HG03103 (cell line): ENCODE measurements around the gene UCN2.
"Not testable (repeated sequence)": the region's sequence is repeated elsewhere in the genome, so short reads cannot be mapped to it uniquely, and the experiment has no call there.

ENCODE experiments used
- ATAC-seq: cut with Tn5 transposase; IDR thresholded peaks from one replicate; pipeline ENCODE4 v1.9.1; 2021; ENCODE audit warnings: low read depth; ENCODE audit not compliant: unreplicated experiment

The UCN2 gene

DNA sequence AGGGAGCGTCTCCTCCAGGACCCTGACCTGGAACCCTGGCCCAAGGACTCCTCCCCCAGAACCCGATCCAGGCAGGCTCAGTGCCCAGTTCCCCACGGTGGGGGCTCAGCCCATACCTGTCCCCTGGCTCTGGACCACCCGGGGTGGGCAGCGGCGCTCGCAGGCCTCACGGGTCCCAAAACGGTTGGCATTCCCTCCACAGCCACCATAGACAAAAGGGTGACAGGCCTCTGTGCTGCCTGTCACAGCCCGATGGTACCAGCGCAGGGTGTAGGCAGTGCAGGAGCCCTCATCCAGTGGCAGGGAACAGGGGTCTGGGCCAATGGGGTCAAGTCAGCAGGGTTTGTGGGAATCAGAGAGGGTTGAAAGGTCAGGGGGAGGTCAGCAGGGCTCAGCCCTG lies 1.1 kb upstream of the UCN2 start:
- no peak for ATAC-seq

DNA sequence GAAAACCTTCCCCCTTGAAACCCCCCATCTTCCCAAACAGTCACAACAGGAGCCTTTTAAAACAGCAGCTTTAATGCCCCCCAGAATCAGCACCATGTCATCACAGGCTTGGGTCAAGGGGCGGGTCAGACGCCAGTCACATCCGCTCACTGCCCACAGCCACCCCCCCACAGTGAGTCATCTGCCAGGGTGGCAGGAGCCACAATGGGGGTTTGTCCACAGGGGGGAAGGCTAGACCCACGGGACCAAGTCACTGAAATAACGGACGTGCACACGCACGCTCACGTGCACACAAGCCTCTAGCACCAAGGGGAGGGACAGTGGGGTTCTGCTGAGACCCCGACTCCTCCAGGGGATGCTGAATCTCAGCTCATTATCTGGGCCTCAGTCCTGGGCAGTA lies 441 bp upstream of the UCN2 start:
- ATAC-seq, result no peak

DNA sequence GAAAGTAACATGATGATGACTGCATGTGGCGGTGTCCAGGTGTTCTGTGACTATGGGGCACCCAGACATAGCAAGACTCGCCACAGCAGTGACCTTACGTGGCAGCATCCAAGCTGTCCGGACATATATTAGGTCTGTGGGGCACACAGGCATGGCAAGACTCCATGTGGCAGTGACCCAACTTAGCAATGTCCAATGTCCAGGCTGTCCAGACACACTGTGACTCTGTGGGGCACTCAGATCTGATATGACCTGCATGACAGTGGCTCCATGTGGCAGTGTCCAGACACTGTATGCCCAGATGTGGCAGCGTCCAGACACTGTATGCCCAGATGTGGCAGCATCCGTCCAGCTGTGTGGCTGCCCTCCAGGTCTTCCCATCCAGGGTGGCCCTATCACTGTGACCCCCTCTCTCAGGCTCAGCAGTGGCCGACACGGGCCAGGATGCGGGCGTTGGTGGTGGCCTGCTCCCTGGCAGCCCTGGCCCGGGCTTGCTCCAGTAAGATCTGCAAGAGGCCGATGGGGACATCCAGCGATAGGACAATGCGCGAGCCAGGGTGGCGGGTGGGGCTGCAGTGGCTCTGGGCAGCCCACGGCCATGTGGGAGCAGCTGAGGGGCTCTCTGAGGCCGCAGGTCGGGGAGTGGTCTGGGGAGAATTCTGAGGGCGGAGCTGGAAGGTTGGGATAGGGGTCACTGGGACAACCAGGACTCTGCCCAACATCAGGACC lies 1.1 kb downstream of the UCN2 start:
- ATAC-seq, result no peak

DNA sequence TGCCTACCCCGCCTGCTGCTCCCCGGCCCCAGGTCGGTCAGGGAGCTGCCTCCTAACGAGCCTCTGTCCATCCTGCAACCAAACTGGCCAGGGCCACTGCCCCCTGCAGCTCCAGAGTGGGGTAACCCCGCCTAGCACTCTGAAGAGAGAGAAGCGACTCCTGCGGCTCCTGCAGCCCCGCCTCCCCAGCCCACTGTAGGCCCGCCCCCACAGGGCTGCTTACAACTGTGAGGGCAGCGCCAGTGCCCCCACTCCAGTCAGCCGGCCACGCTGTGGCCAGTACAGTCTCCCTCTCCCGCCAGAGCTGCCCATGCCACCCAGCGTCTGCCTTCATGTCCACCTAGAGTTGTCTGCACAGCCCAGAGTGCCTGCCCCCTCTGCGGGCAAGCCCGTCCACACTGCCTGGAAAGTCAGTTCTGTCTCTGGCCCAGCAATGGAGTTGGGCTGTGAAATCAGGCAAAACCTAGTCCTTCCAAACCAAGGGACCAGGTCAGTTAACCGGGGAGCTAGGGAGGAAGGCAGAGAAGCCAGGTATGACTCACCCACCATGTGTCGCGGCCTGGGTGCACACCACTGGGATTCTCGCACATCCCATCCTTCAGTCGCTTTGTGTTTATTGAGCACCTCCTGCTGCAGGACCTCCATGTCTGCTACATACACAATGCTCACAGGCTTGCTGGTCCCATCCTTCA lies 2.4 kb downstream of the UCN2 start:
- ATAC-seq, result no peak

DNA sequence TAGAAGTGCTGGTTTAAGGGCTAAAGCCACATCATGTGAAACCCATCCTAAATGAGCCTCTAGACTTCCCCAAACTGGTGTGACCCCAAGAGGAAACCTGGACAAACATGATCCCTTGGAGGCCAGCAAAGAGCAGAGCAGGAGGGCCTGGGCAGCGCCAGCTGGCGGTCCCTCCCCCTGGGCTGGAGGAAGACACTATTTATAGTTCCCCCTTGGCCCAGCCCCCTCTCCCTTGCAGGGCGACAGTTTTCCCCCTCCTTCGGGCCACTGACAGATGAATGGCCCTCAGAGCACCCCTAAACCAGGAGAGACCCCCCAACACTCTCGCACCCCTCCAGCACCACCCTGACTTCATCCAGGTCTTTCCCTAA lies 2.9 kb downstream of the UCN2 start:
- no peak for ATAC-seq

DNA sequence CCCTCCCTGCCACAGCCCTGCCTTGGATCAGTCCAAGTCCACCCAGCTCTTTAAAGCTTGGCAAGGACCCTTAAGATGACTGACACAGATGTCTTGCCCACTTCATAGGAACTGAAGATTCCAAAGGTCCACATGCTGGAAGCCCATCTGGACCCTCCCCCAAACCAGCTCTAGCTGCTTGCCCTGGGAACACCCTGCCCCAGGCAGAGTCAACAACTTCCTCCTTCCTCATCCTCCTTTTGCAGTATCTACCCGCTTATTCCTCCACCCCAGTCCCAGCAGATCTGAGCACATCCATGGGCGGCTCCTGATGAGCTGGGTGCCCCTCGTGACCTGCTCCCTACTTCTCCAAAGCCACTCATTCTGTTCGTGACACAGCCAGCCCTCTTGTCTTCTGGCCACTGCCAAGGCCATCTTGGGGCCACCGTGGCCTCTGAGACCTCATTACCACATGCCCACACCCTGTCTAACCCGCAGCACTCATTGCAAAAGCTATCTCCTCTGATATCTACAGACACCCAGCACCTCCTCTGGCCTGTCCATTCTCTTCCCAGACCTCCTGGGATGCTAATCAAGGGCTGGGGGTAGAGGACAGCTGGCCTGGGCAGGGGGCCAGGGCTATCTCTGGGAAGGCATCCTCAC lies 5.0 kb downstream of the UCN2 start:
- no peak for ATAC-seq

DNA sequence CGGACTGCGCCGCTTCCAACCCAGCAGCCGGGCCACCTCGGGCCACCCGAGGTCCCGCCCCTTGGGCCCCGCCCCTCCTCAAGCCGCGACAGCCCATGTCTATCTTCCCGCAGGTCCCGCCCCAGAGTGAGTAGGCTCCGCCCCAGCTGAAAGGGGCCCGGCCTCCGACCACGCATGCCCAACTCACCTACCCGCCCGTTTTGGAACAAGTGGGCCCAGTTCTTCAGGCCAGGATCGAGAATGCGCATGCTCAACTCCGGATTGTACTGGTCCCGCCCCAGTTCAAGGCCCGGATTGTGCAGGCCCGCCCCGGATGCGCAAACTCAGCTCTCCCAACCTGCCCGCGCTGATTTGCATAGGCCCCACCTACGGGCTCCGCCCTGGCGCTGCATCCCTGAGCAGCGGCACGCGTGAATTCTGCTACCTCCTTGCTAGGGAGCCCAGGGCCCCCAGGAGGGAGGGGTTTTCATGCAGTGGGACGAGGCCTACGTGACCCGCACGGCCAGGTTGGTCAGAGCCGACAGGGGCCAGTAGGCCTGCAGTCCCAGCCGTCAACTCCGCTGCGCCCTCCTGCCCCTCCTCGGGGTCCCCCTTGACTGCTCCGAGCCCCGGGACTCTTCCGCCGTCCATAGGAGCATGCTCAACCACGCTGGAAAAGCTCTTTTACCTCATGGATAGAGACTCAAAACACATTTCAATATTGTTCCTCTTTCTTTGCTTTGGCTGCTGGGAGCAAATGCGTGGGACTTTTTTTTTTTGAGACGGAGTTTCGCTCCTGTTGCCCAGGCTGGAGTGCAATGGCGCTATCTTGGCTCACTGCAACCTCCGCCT lies 6.6 kb downstream of the UCN2 start, which contains the start of gene PFKFB4:
PFKFB4 (minus strand) TSS at position 8 of the 831 bp plus-strand sequence. CDS start 26 bp downstream, outside the sequence.
- peak; percentile 81 for ATAC-seq

DNA sequence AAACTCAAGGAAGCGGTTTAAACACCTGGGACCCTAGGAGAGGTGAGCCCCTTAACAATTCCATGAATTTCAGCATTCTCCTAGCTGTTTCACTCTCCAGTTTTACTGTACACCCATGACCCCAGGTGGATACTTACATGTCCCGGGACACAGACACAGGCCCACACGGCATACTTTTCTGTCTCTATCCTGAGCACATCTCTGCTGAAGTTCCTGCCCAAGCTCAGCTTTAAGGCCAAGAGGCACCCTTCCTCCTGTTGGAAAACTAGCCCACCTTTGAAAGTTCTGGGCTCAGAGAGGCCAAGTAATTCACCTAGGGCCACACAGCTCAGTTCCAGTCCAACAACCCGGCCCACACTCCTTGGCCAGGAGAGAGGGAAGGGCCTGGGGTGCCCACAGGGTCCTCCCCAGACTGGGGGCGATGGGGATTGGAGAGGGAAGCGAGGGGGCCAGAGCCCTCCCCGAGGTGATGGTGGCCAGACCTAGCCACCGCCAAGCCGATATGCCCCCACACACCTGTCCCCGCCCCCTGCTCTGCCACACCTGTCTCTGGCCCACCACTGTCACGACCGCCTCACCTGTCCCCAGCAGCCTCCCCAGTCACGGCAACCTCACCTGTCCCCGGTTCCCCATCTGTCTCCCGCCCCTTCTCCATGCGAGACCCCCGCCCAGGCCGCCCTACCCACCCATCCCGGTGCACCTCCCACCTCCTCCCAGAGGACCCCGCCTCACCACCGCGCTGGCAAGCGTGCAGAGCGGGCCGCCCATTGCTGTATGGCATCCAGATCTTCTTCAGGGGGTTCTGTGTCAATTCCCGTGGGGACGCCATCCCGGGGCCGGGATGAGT lies 7.4 kb downstream of the UCN2 start:
- no peak for ATAC-seq

DNA sequence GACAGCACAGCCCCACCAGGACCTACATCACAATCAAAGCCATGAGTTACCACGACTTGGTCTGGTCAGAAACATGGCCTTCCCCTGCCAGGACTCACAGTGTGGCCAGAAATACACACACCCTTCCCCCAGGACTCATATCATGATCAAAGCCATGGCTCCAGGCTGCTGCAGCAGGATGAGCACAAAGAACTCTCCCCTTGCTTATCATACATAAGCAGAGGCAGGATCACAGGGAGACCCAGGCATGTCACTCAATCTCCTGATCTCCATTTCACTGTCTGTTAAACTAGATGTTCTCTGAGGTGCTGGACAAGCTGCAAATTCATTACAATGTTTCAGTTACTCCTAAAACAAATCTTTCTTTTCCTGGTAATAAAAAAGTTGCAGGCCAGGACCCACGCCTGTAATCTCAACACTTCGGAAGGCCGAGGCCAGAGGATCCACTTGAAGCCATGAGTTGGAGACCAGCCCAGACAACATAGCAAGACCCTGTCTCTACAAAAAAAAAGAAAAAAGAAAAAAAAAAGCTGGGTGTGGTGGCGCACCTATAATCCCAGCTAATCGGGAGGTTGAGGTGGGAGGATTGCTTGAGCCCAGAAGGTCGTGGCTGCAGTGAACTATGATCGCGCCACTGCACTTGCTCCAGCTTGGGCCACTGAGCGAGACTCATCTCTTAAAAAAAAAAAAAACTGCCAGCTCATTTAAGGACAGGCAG lies 8.2 kb downstream of the UCN2 start:
- no peak for ATAC-seq

DNA sequence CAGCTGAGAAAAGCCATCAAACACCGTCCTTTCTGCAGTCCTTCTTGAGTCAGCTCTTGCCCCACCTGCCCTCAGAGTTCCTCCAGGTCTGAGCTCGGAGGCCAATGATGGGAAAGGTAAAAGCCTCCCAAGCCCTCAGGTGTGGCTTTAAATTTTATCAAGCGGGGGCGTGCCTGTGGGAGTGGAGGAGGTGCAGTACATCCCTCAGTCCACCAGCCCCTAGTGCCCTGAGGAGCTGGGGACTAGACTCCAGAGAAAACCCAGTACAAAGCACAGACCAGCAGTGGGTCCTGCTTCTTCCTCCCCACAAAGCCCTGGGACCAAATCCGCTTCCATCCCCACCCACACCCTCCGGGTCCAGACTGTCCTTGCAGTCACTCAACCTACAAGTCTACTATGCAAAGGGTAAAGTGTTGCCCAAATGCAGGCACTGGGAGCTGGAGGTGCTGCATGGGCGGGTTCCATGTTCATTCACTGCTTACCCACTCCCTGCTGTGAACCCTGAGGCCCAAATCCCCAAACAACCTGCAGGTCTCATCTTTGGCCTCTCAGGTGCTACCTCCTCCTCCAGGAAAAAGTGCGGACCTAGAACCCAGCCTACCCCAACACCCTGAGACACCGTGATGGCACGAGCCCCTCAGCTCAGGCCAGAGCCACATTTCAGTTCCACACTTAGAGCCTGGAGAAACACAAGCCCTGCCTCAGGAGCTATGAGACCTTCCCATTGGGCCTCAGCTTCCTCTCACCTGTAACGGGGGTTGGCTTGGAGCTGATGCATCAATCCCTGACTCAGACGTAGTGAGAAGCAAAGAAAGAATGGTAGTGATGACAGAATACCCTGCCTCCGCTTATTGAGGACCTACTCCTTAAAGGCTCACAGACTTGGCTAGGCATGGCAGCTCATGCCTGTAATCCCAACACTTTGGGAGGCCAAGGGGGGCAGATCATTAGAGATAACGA lies 9.4 kb downstream of the UCN2 start:
- ATAC-seq, result no peak

DNA sequence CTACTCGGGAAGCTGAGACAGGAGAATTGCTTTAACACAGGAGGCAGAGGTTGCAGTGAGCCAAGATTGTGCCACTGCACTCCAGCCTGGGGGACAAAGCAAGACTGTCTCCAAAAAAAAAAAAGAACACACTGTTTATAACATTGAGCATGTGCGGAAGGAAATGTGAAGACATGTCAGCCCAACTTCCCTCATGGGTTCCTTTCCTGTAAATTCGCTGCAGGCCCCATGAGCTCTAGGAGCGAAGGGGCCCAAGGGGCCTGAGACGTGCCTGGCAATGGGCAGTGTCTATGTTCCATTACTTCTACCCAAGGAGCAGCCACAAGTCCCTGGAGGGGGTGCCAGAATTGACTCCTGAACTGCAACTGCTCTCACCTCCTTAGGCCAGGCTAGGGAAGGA lies 10.2 kb downstream of the UCN2 start:
- no peak for ATAC-seq

DNA sequence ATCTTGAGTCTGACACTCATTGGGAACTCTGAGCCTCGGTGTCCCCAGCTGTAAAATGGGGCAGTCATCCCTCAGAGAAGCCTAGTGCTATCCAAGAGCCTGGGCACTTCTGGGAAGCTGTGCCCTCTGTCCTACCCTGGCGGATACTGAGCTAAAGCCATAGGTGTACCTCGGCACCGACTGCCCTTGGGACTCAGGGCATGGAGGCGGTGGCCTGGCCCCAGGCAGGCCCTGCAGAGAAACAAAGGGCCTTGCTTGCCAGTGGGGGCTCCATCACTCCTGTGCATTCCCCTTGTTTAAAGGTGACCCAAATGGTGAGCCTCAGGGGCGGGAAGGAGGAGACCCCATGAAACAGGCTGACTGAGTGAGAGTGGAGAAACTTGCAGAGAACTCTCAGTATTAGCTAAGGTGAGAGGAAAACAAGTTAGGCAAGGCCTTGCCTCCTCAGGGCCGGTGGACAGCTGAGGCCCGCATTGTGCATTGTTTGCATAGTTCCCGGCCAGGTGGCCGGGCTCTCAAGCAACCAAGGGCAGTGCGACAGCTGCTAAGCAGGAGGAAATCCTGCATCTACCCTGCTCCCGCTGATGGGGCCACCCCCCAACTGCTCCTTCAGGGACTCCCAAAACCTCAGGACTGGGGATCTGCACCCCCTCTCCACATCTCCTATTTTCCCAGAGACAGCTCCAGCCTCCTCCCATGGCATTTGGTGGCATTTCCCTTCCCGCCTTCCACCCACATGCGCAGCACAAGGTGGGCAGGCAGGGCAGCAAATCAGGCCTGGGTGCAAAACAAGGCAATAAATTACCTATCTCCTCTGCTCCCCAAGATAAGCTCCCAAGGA lies 11.2 kb downstream of the UCN2 start:
- ATAC-seq, result no peak

DNA sequence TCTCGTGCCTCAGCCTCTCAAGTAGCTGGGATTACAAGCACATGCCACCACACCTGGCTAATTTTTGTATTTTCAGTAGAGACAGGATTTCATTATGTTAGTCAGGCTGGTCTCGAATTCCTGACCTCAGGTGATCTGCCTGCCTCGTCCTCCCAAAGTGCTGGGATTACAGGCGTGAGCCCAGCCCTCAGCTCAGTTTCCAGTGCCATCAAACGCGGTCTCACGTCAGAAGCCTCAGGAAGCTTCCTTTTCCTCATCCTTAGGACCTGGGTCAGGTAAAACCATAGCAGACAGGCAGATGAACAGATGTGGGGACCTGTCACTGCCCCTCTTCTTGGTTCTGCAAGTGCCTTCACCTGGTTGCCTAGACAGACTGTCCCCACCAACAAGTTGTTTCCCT lies 11.9 kb downstream of the UCN2 start:
- ATAC-seq, result not testable (repeated sequence)

DNA sequence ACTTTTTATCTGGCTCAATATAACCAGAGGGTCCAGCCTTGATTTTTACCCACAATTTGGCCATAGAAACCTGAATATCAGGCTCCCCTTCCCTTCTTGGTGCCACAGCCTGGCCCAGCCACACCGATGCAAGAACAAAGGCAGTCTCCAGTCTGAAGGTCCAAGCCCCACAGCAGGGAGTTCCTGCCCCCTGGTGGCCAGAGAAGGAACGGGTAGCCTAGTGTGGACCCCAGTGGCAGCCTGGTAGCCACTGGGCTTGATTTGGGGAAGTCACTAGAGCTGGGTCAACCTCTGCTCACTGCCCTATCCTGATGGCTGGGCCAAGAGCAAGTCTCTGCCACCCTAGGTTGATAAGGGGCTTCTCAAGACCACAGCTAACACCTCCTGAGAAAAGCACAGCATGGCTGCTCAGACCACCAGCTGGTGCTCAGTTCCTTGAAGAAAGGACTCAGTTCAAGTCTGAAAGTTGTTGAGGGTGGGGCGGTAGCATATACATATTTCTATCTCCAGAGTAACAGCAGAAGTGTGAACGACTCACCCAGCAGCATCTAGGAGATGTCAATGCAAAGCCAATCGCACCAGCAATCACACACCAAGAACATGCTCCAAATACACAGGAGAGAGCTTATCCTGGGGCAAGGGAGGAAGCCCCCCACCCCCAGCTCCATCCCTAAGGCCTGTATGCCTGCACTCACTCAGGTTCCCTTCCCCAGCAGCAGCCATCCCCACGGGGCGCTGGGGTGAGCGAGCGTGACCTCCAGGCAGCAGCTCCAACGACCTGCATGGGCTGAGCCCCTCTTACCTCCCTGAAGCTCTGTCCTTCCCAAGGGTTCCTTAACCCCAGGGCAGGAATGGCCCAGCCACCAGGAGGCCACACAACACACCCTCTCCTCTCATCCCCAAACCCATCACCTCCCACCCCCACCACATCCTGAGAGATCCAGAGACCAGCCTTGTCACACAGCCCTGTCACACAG lies 14.6 kb downstream of the UCN2 start:
- ATAC-seq, result peak; percentile 60

DNA sequence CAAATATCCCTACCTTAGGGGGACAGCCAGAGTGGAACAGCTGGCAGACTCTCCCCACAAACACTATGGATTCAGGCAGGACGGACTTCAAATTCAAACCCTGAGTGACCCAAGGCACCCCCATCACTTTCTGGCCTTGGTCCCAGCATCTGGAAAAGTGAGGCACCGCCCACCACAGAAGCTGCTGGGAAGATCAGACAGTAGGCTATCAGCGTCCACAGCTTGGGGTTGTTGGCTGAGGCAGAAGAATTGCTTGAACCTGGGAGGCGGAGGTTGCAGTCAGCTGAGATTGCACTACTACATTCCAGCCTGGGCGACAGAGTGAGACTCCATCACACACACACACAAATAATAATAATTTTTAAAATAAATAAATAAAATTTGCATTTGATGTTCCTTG lies 15.5 kb downstream of the UCN2 start:
- no peak for ATAC-seq

DNA sequence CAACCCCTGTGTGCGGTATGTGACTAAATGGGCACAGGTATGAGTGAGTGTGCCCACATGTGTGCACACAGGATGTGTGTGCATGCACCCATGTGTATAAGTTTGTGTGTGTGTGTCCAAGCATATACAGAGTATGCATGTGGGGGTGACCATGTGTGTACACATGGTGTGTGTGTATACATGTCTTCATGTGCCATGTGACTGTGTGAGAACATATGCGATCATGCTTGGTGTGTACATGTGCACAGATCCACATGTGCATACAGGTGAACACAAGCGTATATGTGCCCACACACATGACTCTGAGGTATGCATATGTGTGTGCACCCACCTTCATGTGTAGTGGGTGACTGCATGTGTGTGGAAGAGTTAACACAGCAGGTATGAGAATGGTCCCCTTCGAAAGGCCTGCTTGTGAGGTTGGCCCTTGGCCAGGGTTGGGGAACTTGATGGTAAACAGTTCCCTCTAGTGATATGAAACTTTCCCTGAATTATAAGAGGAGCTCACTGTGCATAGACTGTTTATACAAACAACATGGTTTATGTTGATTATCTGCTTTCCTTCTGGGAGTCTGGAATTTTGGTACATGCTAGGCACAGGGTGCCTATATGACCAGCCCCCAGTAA lies 17.3 kb downstream of the UCN2 start:
- no peak for ATAC-seq
